Ovary (tissue), 9 donors: ENCODE results near the gene PEX10. TPM values are rescaled to one million over a fixed set of nuclear protein-coding genes. Genes with fewer than 3 reads are reported as not detected.

Experiments used
- DNase-seq, 5 donors: peaks; one replicate each; pipeline ENCODE4 v3.0.0-alpha.2; 2019 to 2020
- H3K27ac ChIP-seq, 2 donors: fragments of 200-600 bp; one replicate each; pipeline versions ENCODE4 v1.5.1 to v1.8.0; 2019 to 2022
- H3K27me3 ChIP-seq: fragments of 200-600 bp; one replicate; pipeline ENCODE4 v1.8.0; 2022
- H3K36me3 ChIP-seq: fragments of 200-600 bp; sonication (generic); one replicate; pipeline ENCODE4 v1.5.1; 2019
- H3K4me1 ChIP-seq: one replicate; pipeline ENCODE4 v1.8.1; 2013; ENCODE audit warnings: mild to moderate bottlenecking, moderate library complexity; ENCODE audit not compliant: insufficient read depth
- H3K4me3 ChIP-seq: fragments of 200-600 bp; sonication (generic); one replicate; pipeline ENCODE4 v1.5.1; 2017
- H3K9me3 ChIP-seq, 2 donors: fragments of 200-600 bp in 1 of 2; sonication (generic) in 1 of 2; one replicate each; pipeline versions ENCODE4 v1.5.1 to v1.8.1; 2013 to 2019; ENCODE audit warnings: mild to moderate bottlenecking in 1 of 2, moderate library complexity in 1 of 2
- CTCF ChIP-seq, 3 donors: fragments of 450-650 bp in 2 of 3; fragments of 200-600 bp in 1 of 3; IDR thresholded peaks; one replicate each; pipeline versions ENCODE4 v1.5.1 to v1.8.0; 2016 to 2022; ENCODE audit warnings: antibody characterized with exemption in 3 of 3, mild to moderate bottlenecking in 1 of 3
- EP300 ChIP-seq: sonication (generic); formaldehyde crosslinking; IDR thresholded peaks from one replicate; pipeline ENCODE4 v1.6.1; 2017; ENCODE audit warnings: antibody characterized with exemption
- POLR2A ChIP-seq: fragments of 450-650 bp; IDR thresholded peaks from one replicate; pipeline ENCODE4 v1.6.1; 2017; ENCODE audit warnings: antibody characterized with exemption, mild to moderate bottlenecking, moderate library complexity
- WGBS, 3 donors: extraction: QIAGEN DNeasy Blood & Tissue Kit in 1 of 3; methylation state at CpG; one replicate each; pipeline versions ENCODE4 v1.1.5 to v1.1.7; 2013 to 2017; 5-methylcytosine and 5-hydroxymethylcytosine counted together
- intact Hi-C, 4 donors: fragments of 100-400 bp; cut with DNase I; formaldehyde crosslinking; loops; one replicate each; pipeline versions ENCODE4 v1.11.0 to v1.15.1; 2022 to 2023
- polyA plus RNA-seq, 2 donors: library from polyadenylated mRNA; stranded (reverse); fragments of 200-250 nt in 1 of 2; fragments of 350-450 nt in 1 of 2; fragmentation: Illumina TruSeq in 1 of 2; extraction: RNeasy Lipid Tissue Mini Kit (QIAGEN cat#74804) in 1 of 2; gene quantifications; one replicate each; pipeline ENCODE4 v1.2.3, GENCODE V29; 2013 to 2014
- total RNA-seq, 7 donors: library from RNA; depleted of rRNA in 2 of 7; stranded (reverse); fragments of >200 nt in 2 of 7; fragmentation: NEBNext Ultra II Directional in 3 of 7; extraction: Animal tissue kit (Norgen Biotek cat#: 25700) in 3 of 7; gene quantifications; one replicate each; pipeline versions ENCODE4 v1.1.0 to v1.2.4, GENCODE V29; 2016 to 2023
- donor health status: DM: no; HTN: no; CAD: no; lungs with moderate emphysema.
- donor health status: DM: no; HTN: no; CAD: no.
- donor health status: Bipolar disorder and iron deficiency.
- donor health status: DM: yes; HTN: yes; CAD: no.
- donor health status: DM: no; HTN: no; CAD: no.
- donor health status: DM: yes; HTN: yes; CAD: no.

The PEX10 gene
- total and polyA plus RNA-seq, 9 donors: 14.4 to 25.9 (median 19.3) TPM

- Histone ChIP-seq H3K36me3 (no peaks in the 10 kb centered on the region), H3K27me3 (no peaks in the 10 kb centered on the region), H3K4me1 (no peaks in the 10 kb centered on the region), H3K9me3 (no peaks in the 10 kb centered on the region), H3K4me3 (no peak overlapping the region), H3K27ac (no peak overlapping the region)
- WGBS, 3 donors: 65 to 79% (median 77%) methylated on average over 19 of the region's 19 CpGs
- intact Hi-C loops: loop anchor here in 1 of 4 donors (10.0 kb wide), 1 partner anchor 1552 kb away; no protein-coding TSS in a partner anchor
- DNase-seq: no peak
- TF ChIP-seq POLR2A: no peak
- no peak for TF ChIP-seq CTCF (IDR thresholded peaks at IDR 0.05)
- no peak for TF ChIP-seq EP300
These were observed 40.6 kb upstream of the PEX10 start for GRCh38 chr1:2452932-2453315.

DNA sequence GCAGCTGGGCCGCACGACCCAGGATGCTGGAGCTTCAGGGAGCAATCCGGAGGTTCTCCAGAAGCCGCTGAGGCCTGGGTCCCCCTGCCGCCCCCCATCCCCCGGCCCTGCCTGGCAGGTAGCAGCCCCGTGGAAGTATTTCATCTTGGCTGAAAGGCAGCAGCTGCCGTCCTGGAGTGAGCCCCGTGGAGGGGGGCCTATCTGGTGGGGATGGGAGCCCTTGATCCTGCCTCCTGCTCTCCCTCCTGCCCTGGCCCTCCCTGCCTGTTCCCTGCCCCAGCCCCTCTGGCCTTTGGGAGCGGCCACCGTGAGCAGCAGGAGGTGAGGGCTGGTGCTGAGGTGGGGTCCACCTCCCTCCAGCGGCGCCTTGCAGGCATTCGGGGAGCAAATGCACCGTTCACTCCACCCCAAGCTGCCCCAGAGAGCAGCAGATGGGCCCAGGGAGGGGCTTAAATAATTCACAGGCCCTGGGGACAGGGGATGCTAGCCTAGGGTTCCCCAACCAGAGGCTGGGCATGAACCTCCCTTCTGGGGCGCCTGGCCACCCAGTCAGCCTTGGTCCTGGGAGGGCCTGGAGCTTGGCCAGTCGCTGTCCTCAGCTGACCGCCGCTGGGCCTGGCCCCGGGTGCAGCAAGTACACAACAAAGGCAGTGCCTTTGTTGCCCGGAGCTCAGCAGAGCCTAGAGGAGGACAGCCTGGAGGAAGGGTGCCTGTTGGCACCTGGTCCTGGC is 40.0 kb upstream of the PEX10 start:
- intact Hi-C loops: loop anchor here in 1 of 4 donors (10.0 kb wide), 1 partner anchor 1552 kb away; no protein-coding TSS in a partner anchor
- Histone ChIP-seq H3K4me3 (no peak overlapping the region), H3K9me3 (no peaks in the 10 kb centered on the region), H3K27me3 (no peaks in the 10 kb centered on the region), H3K36me3 (no peaks in the 10 kb centered on the region), H3K4me1 (no peaks in the 10 kb centered on the region), H3K27ac (no peak overlapping the region)
- TF ChIP-seq POLR2A: no peak
- TF ChIP-seq CTCF (IDR thresholded peaks at IDR 0.05): no peak
- no peak for TF ChIP-seq EP300
- WGBS, 3 donors: 21 to 26% (median 26%) methylated on average over 17 to 21 of the region's 21 CpGs
- no peak for DNase-seq

DNA sequence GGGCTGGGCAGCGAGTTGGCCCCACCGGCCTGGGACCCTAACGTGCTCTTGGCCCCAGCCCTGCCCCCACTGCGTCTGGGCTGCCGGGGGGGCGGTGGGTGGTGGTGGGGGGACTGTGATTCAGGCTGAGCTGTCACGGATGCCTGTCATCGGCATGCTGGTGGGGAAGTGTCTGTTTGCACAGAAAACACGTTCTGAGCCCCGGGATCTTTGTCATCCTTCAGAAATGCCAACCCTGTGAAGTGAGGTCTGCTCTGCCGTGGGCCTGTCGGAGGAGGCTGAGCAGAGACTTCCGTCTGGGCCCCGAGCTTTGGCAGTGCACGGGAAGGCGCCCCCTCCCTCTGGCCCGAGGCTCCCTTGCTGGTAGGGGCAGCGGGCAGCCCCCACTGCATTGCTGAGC is 39.4 kb upstream of the PEX10 start:
- DNase-seq: no peak
- Histone ChIP-seq H3K27me3 (no peaks in the 10 kb centered on the region), H3K27ac (no peak overlapping the region), H3K4me1 (no peaks in the 10 kb centered on the region), H3K4me3 (no peak overlapping the region), H3K36me3 (no peaks in the 10 kb centered on the region), H3K9me3 (no peaks in the 10 kb centered on the region)
- no peak for TF ChIP-seq POLR2A
- no peak for TF ChIP-seq EP300
- no peak for TF ChIP-seq CTCF (IDR thresholded peaks at IDR 0.05)
- WGBS, 3 donors: 14 to 57% (median 19%) methylated on average over 10 to 18 of the region's 18 CpGs
- intact Hi-C loops: loop anchor here in 1 of 4 donors (10.0 kb wide), 1 partner anchor 1553 kb away; no protein-coding TSS in a partner anchor

DNA sequence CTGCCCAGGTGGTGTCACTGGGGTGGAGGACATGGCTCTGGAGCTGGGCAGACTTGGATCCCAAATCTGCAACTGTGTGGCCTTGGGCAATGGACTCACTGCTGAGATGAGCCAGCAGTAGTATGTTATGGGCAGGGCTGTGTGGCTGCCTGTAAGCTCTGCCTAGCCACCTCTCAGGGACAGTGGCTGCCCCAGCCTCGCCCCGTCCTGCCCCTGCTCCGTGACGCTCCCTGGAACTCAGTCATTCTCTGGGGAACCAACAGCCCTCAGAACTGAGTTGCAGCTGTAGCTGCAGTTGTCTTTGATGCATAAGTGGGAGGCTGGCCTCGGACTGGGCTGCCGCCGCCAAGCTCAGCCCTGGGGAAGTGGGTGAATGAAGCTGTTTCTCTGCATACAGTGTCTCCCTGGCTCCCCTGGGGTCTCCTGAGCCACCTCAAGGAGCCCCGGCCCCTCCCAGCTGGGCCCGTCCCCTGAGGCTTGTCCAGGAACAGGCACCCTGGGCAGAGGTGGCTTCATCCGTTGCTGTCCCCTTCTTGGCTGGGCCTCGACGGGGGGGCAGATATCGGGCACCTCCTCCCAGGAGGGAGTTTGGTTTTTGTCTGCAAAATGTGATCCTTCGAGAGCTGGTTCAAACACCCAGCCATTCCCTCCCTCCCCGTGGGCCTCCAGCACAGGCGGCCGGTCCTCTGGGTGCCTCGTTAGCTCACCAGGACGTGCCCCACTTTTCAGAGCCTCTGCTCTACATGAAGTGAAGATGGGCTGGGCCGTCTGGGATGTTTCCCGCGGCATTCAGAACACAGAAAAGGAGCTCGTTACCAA is 37.5 kb upstream of the PEX10 start:
- intact Hi-C loops: loop anchor here in 1 of 4 donors (10.0 kb wide), 1 partner anchor 1555 kb away; no protein-coding TSS in a partner anchor
- 39 to 53% (median 42%) methylated on average over 23 of the region's 23 CpGs for WGBS, 3 donors
- TF ChIP-seq POLR2A: no peak
- TF ChIP-seq CTCF (IDR thresholded peaks at IDR 0.05): no peak
- TF ChIP-seq EP300: no peak
- no peaks in the 10 kb centered on the region for H3K4me1 ChIP-seq
- no peaks in the 10 kb centered on the region for H3K9me3 ChIP-seq
- no peak overlapping the region for H3K27ac ChIP-seq
- no peak overlapping the region for H3K4me3 ChIP-seq
- no peaks in the 10 kb centered on the region for H3K36me3 ChIP-seq
- no peak for DNase-seq
- no peaks in the 10 kb centered on the region for H3K27me3 ChIP-seq
